RCC 7860 (cell line): Measurements from ENCODE around the gene CLASP1.
"Not testable (repeated sequence)": the region's sequence is repeated elsewhere in the genome, so short reads cannot be mapped to it uniquely, and the experiment has no call there.

ENCODE experiments used
- DNase-seq: peaks from one replicate; pipeline ENCODE4 v3.0.0-alpha.2; 2015; ENCODE audit warnings: low spot score
- FAIRE-seq: peaks from 2 replicates; lab custom pipeline; 2012; peaks lifted over from hg19 to GRCh38; lab: Jason Lieb, UNC

The CLASP1 gene

DNA sequence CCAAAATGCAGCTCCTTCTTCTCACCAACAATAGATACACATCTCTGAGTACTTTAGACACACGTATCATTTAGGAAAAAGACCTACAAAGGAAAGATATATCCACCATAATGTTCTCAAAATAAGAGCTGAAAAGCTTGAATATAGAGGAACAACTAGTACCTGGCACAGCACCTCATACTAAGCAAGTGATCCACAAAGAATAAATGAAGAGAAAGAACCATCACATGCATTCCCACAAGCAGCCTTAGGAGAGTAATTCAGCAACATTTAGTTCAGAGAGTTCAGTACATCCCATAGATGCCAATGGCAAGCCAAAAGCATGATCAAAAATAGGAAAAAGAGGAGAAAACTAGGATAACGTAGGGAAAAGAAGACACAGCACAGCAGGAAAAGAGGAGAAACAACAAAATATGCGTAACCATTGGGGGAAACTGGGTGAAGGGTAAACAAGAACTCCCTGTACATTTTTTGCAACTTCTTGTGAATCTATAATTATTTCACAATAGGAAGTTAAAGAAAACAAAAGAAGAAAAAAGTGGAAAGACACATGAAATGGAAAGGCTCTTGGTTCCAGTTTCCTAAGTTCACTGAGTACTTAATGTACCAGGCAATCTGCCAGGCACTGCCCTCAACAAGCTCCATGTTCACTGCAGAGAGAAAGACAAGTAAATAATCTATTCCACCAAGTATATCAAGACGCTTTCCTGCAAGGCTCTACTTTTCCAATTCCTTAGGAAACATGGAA, 22.3 kb downstream of the CLASP1 start:
- no peak for FAIRE-seq

GRCh38 chr2:121625953-121626352, 23.3 kb downstream of the CLASP1 start:
- FAIRE-seq, result no peak
- no peak for DNase-seq

More for the DNA sequence above, 22.3 kb downstream of the CLASP1 start:
- no peak for DNase-seq

- FAIRE-seq, result no peak
Observed at GRCh38 chr2:121617042-121617599, 32.1 kb downstream of the CLASP1 start.

DNA sequence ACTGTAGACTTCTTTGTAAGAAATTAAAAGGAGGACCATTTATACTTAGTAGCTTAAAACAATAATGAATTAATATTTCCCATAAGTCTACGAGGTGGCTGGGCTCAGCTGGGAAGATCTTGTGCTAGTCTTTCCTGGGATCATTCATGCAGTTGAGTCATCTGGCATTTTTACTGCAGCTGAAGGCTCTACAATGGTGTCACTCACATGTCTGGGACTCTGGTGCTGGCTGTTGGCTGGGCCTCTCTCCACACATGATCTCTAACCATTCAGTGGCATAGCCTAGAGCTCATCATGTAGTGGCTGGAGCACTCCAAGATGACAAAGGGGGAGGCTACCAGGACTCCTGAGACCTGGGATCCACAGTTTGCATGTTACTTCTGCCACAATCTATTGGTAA, 35.5 kb downstream of the CLASP1 start:
- FAIRE-seq (no peak), DNase-seq (no peak)

More at GRCh38 chr2:121617042-121617599, 32.1 kb downstream of the CLASP1 start:
- peak; percentile 40 for DNase-seq

DNA sequence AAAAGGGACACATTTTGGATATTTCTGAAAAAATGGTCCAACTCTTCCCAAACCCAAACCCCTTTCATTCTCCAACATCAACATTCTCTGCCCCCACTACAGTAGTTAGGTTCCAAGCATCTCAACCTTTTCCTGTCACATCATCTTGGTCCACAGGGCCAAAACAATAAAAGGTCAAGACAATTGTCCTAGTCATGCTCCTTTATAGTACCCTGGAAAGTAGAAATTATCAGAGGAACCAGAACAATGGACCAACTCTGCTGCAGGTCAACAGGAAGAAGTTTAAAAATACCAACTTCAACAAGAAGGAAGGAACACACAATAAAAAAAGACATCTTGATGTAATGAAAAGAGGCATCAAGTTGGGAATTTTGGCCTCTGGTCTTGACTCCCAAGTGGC, 36.1 kb downstream of the CLASP1 start:
- FAIRE-seq, result no peak
- DNase-seq, result no peak

DNA sequence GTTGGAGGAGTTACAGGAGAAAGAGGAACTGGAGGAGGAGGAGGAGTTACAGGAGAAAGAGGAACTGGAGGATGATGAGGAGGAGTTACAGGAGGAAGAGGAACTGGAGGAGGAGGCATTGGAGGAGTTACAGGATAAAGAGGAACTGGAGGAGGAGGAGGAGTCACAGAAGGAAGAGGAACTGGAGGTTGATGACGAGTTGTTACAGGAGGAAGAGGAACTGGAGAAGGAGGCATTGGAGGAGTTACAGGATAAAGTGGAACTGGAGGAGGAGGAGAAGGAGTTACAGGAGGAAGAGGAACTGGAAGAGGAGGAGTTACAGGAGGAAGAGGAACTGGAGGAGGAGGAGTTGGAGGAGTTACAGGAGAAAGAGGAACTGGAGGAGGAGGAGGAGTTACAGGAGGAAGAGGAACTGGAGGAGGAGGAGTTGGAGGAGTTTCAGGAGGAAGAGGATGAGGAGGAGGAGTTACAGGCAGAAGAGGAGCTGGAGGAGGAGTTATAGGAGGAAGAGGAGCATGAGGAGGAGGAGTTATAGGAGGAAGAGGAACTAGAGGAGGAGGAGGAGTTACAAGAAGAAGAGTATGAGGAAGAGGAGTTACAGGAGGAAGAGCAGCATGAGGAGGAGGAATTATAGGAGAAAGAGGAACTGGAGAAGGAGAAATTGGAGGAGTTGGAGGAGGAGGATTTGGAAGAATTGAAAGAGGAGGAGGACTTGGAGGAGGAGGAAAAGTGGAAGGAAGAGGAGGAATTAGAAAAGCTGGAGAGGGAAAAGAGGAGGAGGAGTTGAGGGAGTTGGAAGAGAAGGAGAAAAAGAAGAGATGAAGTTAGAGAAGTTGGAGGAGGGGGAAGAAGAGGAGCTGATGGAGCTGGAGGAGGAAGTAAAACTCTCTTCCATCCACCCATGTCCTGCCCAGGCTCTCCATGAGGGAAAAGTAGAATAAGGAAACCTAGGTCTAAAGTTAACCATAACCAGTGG, 37.2 kb downstream of the CLASP1 start:
- DNase-seq (no peak), FAIRE-seq (no peak)

DNA sequence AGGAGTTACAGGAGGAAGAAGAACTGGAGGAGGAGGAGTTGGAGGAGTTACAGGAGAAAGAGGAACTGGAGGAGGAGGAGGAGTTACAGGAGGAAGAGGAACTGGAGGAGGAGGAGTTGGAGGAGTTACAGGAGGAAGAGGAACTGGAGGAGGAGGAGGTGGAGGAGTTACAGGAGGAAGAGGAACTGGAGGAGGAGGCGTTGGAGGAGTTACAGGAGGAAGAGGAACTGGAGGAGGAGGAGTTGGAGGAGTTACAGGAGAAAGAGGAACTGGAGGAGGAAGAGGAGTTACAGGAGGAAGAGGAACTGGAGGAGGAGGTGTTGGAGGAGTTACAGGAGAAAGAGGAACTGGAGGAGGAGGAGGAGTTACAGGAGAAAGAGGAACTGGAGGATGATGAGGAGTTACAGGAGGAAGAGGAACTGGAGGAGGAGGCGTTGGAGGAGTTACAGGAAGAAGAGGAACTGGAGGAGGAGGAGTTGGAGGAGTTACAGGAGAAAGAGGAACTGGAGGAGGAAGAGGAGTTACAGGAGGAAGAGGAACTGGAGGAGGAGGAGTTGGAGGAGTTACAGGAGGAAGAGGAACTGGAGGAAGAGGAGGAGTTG, 38.1 kb downstream of the CLASP1 start:
- DNase-seq, FAIRE-seq: not testable (repeated sequence)

- FAIRE-seq, DNase-seq: not testable (repeated sequence)
Observed at GRCh38 chr2:121610487-121610874, 38.8 kb downstream of the CLASP1 start.

DNA sequence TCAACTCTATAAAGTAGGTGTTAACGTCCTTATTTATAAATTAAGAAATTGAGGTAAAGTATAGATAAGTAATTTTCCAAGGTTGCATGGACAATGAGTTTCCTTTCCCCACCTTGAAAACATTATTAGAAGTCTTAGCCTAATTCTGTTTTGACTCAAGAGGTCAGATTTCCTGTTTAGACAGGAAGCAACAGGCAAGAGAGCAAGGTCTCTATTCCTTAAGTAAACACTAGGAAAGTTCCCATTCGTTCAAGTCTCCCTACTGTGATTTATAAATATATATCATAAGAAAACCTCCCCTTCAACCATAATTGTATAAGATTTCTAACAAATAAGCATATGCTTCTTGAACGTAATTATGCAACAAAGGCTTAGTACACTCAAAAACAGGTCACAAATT, 40.3 kb downstream of the CLASP1 start:
- FAIRE-seq (no peak), DNase-seq (no peak)

GRCh38 chr2:121608367-121608766, 40.9 kb downstream of the CLASP1 start:
- DNase-seq, result no peak
- no peak for FAIRE-seq

- FAIRE-seq, result no peak
- no peak for DNase-seq
Observed at GRCh38 chr2:121605820-121606733, 43.2 kb downstream of the CLASP1 start.

DNA sequence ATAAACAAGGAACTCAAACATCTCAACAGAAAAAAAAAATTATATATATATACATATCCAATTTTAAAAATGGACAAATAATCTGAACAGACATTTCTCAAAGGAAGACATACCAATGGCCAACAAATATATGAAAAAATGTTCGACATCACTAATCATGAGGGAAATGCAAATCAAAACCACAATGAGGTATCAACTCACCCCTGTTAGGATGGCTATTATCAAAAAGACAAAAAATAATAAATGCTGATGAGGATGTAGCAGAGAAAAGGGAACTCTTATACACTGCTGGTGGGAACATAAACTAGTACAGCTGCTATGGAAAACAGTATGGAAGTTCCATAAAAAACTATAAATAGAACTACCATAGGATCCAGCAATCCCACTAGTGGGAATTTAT, 46.1 kb downstream of the CLASP1 start:
- DNase-seq (no peak), FAIRE-seq (no peak)

DNA sequence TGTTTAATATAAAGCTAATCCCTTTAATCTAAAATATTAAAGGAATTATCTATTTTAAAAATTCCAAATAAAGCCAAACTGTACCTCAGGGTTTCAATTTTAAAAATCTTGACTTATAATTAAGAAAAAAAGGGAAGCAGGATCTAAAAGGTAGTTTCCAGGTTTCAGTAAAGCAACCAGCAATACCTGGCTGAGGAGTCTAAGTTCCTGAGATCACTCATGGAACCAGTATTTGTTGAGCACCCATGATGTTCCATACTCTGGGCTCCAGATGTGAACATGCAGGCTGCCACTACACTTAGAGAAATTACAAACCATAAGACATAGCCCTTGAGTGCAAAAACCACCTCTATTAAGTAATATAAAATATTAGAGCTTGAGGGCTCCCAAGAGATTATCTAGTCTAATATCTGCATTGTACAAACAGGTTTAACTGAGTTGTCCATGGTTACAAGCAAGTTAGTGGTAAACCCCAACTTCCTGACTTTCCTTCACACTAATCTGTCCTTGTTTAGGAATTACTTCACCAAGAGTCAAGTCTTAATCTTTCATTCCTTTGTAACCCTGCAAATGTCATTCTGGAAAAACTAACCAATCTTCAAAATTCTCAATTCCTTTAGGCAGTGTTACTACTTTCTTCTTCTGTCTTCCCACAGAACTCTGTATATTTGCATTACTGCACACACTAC, 49.2 kb downstream of the CLASP1 start:
- no peak for FAIRE-seq
- no peak for DNase-seq

DNA sequence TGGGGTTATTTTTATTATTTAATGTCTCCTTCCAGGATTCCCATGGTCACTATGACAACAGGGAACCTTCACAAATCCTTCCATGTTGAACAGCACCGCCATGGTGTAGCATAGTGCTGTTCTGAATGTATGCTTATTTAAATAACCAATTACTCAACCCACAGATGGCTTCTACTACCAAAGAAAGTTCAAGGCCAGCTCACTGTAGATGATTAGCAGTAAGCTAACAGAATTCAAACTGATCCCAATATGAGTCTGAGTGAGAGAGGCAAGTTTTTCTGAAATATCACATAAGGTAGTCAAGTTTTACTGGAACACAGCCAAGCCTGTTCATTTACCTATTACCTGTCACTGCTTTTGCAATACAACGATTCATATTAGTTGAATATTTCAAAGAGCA, 51.2 kb downstream of the CLASP1 start:
- DNase-seq (no peak), FAIRE-seq (no peak)

DNA sequence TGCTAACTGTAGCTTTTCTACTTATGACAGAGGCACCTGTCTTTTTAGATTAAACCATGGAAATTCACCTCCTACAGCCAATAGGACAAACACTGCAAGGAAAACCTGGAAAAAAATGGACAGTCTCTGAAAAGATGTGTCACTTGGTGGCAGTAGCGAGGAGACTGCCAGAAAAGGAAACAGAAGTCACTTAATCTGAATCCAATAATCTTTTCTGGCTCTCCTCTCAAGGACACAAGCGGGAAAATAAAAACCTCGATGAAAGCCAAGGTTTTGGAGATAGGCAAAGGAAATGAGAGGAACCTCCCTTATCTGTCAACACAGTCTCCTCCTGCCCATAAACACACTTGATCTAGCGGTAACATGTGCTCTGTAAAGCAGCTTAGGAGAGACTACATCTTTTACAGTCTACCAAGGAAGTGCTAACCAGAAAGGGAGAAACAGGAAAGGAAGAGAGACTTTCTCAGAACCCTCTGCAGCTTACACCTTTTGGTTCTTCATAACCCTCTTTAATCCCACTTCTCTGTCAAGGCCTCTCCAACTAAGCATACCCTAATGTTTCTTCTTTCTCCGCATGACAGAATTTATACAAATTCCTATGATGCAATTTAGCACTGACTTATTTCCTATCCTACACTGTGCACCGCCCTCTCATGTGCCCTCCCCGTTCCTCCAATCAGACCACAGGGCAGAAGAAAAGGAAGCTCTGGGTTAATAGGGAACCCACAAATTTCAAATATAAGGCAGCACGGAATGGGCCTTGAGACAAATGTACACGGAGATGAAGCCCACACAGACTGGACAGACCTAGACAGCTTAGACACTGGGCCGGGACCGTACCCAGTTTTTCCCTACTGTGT, 52.8 kb downstream of the CLASP1 start:
- DNase-seq (peak; percentile 61), FAIRE-seq (peak; percentile 63)

DNA sequence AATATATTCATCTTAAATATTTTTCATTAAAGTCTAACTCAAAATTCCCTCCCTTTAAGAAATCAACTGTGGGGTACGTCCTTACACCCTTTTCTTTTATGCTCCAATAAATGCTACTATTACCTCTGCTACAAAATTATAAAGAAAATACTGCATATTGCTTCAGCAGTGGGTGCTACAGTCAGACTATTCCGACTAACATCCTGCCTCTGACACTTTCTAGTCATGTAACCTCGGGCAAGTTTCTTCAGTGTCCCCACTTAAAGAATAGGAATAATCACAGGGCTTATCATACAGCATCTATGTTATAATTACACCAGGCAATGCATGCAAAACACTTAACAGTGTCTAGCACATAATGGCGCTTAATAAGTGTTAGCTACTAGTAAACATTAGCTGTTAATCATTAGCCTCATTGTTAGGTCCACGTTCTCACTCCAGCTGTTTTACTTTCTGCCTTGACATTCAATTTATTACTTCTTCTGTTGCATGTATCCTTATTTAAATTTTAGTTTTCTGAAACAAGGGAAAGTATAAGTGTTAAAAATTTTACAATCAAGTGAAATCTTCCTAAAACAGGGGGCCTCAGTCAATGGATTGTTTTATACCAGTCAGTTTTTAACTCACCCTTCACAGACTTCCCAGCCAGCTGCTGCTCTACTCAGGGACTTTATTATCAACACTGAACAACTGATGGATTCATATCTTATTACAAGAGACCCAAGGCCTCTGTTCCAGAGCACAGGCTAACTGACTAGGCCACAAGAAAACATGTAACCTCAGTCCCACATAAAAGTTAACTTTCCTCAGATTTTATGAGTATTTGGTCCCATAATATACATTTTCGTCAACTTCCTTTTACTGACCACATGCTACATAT, 54.0 kb downstream of the CLASP1 start:
- DNase-seq (no peak), FAIRE-seq (no peak)

DNA sequence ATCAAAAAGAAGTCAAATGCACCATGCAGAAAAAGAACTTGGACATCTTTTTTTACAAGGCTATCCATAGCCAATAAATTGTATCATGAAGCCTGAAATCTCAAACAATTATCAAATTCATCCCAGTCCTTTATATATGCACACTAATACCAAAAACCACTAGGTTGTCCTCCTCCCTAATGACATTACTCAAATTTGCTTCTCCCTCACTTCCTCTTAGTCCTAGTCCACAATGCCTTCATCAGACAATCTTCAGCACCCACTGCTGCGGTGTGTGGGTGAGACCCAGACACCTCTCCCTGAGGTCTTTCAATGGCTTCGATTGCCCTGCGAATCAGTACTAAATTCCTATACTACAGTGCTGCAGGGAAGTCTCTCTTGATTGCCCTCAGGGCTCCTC, 58.1 kb downstream of the CLASP1 start:
- FAIRE-seq, result no peak

GRCh38 chr2:121588357-121588756, 60.9 kb downstream of the CLASP1 start:
- DNase-seq (no peak), FAIRE-seq (no peak)

More for the DNA sequence above, 58.1 kb downstream of the CLASP1 start:
- no peak for DNase-seq
